Measurements from ENCODE around the gene ZNF213.
A peak's percentile ranks its signal among the peaks of the same experiment; 100 is the strongest.
"Not testable (repeated sequence)": the region's sequence is repeated elsewhere in the genome, so short reads cannot be mapped to it uniquely, and the experiment has no call there.

ZNF213 gene

DNA sequence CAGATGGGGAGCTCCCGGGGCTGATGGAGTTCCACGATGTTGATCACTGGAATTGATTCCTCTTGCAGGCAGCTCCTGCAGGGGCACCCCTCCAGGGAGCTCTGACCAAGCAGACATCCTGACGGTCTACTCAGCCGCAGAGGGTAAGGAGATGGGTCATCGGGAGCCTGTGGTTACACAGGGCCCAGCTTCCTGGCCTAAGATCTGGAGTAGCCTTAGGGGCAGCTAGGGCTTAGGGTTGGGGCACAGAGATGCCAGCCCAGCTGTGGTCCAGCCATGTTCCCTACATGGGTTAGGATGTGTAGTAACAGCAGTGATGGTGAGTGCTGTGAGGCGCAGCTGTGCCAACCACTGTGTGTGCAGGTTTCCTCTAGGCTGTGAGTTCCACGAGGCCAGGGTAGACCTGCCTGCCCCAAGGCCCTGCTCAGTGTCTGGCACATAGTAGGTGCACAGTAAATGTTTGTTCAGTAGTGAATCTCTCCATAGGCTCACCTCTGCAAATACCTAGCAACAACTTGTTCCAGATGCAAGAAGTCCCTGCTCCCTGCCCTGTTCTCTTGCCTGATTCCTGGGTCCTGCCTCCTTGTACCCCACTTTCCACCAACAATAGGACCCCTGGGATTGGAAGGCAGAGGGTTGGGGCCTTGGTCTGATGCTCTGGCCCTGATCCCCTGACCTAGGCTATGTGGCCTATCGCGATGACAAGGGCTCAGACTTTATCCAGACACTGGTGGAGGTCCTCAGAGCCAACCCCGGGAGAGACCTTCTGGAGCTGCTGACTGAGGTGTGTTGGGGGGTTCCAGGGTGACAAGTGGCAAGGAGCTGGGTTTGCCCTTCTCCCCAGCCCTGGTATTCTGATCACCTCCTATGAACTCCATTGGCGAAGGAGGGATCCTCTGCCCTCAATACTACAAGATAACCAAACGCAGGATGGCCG, 13.7 kb downstream of the ZNF213 start:
- no peak for DNase-seq (ENCODE audit: low read depth, low spot score)

- DNase-seq (ENCODE audit: low read depth, low spot score): no peak
These were observed 14.3 kb downstream of the ZNF213 start for GRCh38 chr16:3149193-3149530.

GRCh38 chr16:3149630-3150345, 15.0 kb downstream of the ZNF213 start:
- no peak for DNase-seq (ENCODE audit: low read depth, low spot score)

DNA sequence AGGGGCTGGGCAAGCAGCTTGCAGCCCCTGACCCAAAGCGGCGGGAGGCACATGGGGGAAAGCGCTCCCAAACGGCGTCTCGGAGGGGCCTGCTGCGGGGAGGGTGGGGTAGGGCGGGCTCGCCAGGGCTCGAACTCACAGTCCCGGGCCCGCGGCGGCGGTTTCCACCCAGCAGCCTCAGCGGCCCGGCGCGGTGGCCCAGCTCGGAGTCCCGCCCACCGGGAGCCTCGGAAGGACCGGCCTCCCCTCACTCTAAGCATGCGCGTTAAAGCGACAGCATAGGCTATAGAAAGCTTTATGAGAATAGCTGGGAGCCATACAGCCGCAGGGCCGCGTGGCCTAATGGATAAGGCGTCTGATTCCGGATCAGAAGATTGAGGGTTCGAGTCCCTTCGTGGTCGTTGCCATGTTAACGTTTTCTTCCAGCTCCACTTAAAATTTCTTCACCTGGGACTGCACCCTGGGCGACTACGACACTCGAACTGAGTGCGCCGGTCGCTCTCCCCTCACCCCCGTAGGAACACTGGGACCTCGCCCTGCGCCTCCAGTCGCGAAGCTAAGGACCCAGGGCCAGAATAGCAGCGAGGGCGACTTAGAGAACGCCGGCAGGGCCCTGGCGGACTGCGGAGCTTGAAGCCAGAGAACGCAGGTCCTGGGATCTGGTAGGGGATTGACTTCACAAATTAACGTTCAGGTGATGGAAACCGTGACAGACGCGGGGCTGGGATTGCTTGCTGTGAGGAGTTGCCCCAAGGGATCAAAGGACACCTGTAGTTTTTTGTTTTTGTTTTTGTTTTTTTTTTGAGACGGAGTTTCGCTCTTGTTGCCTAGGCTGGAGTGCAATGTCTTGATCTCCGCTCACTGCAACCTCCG, 15.8 kb downstream of the ZNF213 start:
- peak; percentile 93 for DNase-seq (ENCODE audit: low read depth, low spot score)

DNA sequence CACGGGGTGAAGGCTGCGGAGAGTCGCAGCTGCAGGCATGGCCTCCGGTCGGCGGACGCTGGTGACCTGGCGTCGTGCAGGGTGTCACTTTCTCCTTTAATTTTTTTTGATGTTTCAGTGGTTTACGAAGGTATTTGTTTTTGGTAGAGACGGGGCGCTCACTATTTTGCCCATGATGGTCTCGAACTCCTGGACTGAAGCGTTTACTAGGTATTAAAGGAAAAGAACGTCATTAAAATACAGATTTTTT, 17.1 kb downstream of the ZNF213 start:
- no peak for DNase-seq (ENCODE audit: low read depth, low spot score)

GRCh38 chr16:3152277-3152990, 17.6 kb downstream of the ZNF213 start:
- DNase-seq (ENCODE audit: low read depth, low spot score): peak; percentile 63

DNA sequence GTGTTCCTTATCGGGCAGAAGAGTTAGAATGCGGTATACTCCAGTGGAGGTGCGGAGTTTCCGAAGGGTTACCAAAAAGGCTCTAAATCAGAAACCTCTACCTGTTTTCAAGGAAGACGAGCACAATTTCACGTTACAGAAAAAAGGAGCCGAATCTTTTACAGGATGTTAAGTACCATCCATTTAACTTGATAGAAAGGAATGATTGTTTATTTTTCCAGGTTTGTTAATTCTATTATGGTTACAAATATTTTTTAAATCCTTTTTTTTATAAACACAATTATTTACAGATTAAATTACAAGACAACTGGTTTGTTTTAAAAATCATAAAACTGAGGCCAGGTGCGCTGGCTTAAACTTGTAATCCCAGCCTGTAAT, 18.2 kb downstream of the ZNF213 start:
- DNase-seq (ENCODE audit: low read depth, low spot score): no peak

DNA sequence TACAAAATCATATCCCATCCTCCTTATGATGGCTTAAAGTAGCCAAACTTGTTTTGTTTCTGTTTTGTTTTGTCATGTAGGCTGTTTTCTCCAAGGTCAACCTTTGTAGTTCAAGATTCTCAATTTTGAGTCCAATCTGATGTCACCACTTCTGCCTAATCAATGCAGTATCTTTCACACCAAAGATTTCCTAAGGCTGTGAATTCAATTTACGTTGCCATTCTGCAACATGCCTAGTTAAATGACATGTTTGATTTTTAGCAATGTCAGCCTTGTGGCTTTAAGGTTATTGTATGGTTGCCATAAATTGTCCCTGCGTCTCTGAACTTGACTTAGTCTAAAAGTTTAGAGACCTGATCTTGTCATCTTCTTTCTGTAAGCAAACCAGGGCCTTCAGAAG, 20.4 kb downstream of the ZNF213 start:
- no peak for DNase-seq (ENCODE audit: low read depth, low spot score)

- no peak for DNase-seq (ENCODE audit: low read depth, low spot score)
These were observed 21.1 kb downstream of the ZNF213 start for GRCh38 chr16:3155972-3156371.

DNA sequence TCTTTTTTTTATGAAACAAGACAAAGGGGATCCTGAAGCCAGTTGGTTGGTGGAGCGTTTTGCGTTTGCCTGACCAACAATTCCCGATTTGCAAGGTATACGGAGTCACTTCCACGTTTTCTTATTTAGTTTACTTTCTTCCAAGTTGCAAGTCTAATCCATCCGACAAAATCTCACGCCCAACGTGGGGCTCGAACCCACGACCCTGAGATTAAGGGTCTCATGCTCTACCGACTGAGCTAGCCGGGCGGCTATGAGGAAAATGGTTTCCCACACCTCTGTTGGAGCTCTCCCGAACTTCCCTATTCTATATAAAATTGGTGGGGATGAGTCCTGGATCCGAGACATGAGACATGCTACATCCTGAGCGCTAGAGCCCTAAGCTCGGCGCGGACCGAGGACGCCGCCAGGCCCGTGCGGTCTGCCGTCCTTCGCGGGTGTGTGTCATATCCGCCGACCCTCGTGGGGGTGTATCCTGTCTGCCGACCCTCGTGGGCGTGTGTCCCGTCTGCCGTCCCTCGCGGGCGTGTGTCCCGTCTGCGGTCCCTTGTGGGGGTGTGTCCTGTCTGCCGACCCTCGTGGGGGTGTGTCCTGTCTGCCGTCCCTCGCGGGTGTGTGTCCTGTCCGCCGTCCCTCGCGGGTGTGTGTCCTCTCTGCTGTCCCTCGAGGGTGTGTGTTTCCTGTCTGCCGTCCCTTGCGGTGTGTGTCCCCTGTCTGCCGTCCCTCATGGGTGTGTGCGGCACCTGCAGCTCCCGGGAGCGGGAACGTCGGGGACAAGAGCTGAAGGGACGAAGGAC, 22.6 kb downstream of the ZNF213 start:
- DNase-seq (ENCODE audit: low read depth, low spot score): no peak

DNA sequence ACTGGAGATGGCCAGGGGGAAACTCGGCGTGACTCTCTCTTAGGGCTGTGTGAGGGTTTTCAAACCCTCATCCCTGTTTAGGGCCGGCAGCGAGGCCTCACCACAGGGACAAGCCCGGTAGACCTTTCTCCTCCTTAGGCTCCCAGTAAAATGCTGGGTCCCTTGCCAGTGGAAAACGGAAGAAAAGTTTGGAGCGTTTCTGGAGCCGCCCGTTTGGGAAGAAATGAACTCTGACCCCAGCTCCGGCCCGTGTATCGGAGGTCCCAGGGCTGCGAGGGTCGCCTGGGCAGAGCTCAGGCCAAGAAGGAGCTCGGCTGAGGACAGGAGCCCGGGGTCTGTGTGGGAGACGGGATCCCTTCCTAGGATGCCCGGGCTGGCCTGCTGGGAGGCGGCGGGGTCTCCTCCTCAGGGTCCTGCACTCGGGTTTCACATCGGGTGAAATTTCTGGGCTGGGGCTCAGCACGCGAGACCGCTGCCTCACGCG, 23.2 kb downstream of the ZNF213 start:
- DNase-seq (ENCODE audit: low read depth, low spot score): no peak

GRCh38 chr16:3158510-3159314, 23.9 kb downstream of the ZNF213 start:
- DNase-seq (ENCODE audit: low read depth, low spot score): peak; percentile 70

- no peak for DNase-seq (ENCODE audit: low read depth, low spot score)
These were observed 26.6 kb downstream of the ZNF213 start for GRCh38 chr16:3161235-3162018.

DNA sequence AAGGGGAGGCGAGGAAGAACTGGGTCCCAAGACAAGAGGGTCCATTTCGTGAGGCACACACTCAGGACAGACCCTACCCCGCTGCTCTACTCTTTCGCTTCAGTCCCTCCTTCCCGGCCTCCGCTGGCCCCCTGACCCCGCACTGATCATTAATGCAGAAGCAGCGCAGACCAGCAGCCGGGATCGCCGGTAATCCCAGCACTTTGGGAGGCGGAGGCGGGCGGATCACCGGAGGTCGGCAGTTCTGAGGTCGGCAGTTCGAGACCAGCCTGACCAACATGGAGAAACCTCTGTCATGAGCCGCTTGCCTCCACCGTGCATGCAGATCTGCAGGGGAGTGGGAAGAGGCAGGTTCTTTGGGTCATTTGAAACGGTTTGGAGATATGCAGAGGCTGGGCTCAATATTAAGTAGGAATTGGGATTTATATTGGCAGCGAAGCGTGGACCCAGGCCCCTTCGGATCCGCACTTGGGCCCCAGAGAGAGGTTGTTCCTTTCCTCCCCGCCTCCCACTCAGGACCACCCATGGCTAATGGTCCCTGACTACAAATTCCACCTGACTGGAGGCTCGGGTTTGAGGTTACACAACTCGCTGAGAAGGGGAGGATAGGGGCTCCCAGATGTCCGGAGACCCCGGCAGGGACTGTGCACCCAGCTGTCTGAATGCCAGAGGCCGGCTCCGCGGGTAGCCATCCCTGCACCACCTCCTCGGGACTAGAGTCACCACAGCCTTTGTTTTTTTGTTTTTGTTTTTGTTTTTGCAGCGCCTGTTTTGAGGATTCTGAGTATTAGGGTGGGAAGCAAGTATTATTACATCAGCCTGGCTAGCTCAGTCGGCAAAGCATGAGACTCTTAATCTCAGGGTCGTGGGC, 29.5 kb downstream of the ZNF213 start:
- DNase-seq (ENCODE audit: low read depth, low spot score): no peak

DNA sequence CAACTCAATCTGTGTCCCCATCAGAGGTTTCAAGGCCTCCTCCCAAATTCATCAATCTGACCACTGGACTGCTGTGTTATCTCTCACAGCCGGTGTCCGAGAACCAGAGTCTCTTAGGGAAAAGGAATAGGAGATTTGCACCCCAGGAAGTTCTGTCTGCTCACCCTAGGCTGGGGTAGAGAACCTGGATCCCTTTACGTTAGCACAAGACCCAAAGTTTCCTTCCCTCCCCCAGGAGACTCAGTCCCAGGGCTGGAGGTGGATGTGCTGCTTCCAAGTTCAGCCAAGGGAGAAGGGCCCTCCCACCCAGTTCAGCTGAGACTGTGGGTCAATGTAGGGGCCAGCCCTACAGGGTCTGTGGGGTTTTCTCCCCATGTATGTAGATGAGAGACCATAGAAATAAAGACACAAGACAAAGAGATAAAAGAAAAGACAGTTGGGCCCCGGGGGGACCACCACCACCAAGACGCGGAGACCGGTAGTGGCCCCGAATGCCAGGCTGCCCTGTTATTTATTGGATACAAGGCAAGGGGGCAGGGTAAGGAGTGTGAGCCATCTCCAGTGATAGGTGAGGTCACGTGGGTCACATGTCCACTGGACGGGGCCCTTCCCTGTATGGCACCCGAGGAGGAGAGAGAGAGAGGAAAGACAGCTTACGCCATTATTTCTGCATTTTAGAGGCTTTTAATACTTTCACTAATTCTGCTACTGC, 30.4 kb downstream of the ZNF213 start:
- DNase-seq (ENCODE audit: low read depth, low spot score): no peak

- no peak for DNase-seq (ENCODE audit: low read depth, low spot score)
These were observed 31.7 kb downstream of the ZNF213 start for GRCh38 chr16:3166505-3166886.

GRCh38 chr16:3168729-3169128, 33.9 kb downstream of the ZNF213 start:
- DNase-seq (ENCODE audit: low read depth, low spot score): not testable (repeated sequence)
